ACC112 (cell line): ENCODE results near the gene AP5Z1.
"Not testable (repeated sequence)": the region's sequence is repeated elsewhere in the genome, so short reads cannot be mapped to it uniquely, and the experiment has no call there.

ENCODE experiments used
- H2AFZ ChIP-seq: fragments of 200-600 bp; sonication (generic); one replicate; pipeline ENCODE4 v1.6.0; 2017; ENCODE audit warnings: antibody characterized with exemption, low read length; ENCODE audit not compliant: unreplicated experiment
- H3K27ac ChIP-seq: fragments of 200-600 bp; sonication (generic); 2 replicates; pipeline ENCODE4 v1.5.1; 2014; ENCODE audit warnings: low read depth, mild to moderate bottlenecking, antibody characterized with exemption, low read length, moderate library complexity
- H3K27me3 ChIP-seq: fragments of 200-600 bp; sonication (generic); 2 replicates; pipeline ENCODE4 v1.6.1; 2014; ENCODE audit warnings: mild to moderate bottlenecking, antibody characterized with exemption, low read length, moderate library complexity, mixed read lengths; ENCODE audit not compliant: insufficient read depth
- H3K36me3 ChIP-seq: fragments of 200-600 bp; sonication (generic); 2 replicates; pipeline ENCODE4 v1.6.1; 2016; ENCODE audit warnings: mild to moderate bottlenecking, antibody characterized with exemption, low read length, moderate library complexity, mixed read lengths; ENCODE audit not compliant: insufficient read depth
- H3K4me1 ChIP-seq: fragments of 200-600 bp; sonication (generic); one replicate; pipeline ENCODE4 v1.6.1; 2016; ENCODE audit warnings: low read length, mixed read lengths; ENCODE audit not compliant: insufficient read depth, unreplicated experiment, control insufficient read depth
- H3K4me3 ChIP-seq: fragments of 200-600 bp; sonication (generic); 2 replicates; pipeline ENCODE4 v1.5.1; 2014; ENCODE audit warnings: mild to moderate bottlenecking, low read depth, low read length
- H3K79me2 ChIP-seq: fragments of 200-600 bp; sonication (generic); one replicate; pipeline ENCODE4 v1.6.0; 2016; ENCODE audit warnings: low read length; ENCODE audit not compliant: control insufficient read depth, unreplicated experiment, insufficient read depth

Gene AP5Z1

DNA sequence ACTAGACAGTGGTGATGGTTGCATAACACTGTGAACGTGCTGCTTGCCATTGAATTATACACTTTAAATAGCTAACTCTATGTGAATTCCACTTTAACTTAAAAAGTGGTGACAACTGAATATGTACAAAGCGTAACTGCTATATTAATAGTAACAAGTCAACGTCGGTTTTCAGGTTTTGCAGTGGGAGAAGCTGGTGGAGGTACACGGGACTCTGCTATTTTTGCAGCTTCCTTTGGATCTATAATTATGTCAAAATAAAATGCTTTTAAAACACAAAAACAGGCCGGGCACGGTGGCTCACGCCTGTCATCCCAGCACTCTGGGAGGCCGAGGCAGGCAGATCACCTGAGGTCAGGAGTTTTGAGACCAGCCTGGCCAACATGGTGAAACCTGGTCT is 21.0 kb downstream of the AP5Z1 start:
- no peaks in the 10 kb centered on the region for H3K79me2 ChIP-seq
- peaks cover 12% of the 10 kb centered on the region; the same call in 1 of the 2 replicates for H3K36me3 ChIP-seq
- H3K27me3 ChIP-seq: no peaks in the 10 kb centered on the region
- no peaks in the 10 kb centered on the region for H3K4me1 ChIP-seq
- no peak overlapping the region for H2AFZ ChIP-seq
- H3K4me3 ChIP-seq: no peak overlapping the region
- H3K27ac ChIP-seq: no peak overlapping the region

DNA sequence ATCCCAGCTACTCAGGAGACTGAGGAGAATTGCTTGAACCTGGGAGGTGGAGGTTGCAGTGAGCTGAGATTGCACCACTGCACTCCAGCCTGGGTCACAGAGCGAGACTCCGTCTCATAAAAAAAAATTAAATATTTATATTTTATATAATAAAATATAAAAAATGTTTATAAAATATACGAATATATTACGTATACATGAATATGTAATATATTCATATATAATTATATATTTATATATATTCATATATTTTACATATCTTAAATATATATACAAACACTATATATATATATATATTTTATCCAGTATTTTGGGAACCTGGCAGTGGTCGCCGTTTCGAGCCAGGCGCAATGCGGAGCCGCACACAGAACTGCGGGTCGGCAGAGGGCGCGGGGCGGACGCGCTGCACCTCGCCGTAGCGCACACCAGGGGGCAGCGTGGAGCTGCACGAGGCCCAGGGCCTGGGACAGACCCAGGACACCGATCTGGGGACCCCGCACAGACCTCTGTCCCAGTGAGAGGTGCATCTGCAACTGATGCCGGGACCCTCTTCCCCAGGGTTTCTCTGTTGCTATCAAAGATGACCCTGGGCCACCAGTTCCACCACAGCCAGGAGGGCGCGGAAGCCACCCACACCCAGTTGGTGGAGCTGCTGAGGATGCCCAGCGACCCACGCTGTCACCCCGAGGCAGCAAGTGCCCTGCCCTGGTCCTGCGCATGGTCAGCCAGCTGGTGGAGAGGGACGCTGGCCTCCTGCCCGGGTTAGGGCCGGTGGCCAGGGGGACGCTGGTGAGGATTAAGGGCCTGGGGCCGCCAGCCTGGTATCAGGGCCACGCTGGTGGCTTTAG is 22.7 kb downstream of the AP5Z1 start:
- Histone ChIP-seq H3K4me1 (no peaks in the 10 kb centered on the region), H3K4me3 (no peak overlapping the region), H3K79me2 (no peaks in the 10 kb centered on the region), H3K27me3 (no peaks in the 10 kb centered on the region), H3K27ac (no peak overlapping the region), H2AFZ (no peak overlapping the region), H3K36me3 (no peaks in the 10 kb centered on the region)

DNA sequence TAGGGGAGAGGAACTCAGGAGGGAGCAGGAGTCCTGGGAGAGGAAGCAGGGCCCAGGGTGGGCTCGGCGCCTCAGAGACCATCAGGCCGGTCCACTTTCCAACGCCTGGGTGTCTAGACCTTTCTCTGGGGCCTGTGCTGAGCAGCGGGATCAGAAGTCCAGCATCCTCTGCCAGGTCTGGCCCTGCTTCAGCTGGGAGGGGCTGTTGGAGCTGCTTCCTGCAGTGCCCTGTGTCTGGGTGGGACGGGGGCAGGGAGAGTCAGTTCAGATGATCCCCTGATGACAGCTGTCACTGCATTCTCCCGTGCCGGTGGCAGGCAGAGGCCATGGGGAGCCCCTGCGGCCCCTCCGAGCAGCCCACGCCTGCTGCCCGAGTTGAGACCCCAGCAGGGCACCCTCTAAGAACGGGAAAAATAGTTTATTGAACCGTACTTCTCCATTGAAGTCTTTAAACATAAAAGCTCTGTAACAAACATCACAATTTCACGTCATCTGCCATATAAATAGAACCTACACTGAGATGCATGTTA is 23.3 kb downstream of the AP5Z1 start:
- H3K27ac ChIP-seq: no peak overlapping the region
- no peak overlapping the region for H2AFZ ChIP-seq
- H3K4me1 ChIP-seq: no peaks in the 10 kb centered on the region
- no peaks in the 10 kb centered on the region for H3K36me3 ChIP-seq
- no peaks in the 10 kb centered on the region for H3K79me2 ChIP-seq
- H3K27me3 ChIP-seq: no peaks in the 10 kb centered on the region
- H3K4me3 ChIP-seq: no peak overlapping the region

DNA sequence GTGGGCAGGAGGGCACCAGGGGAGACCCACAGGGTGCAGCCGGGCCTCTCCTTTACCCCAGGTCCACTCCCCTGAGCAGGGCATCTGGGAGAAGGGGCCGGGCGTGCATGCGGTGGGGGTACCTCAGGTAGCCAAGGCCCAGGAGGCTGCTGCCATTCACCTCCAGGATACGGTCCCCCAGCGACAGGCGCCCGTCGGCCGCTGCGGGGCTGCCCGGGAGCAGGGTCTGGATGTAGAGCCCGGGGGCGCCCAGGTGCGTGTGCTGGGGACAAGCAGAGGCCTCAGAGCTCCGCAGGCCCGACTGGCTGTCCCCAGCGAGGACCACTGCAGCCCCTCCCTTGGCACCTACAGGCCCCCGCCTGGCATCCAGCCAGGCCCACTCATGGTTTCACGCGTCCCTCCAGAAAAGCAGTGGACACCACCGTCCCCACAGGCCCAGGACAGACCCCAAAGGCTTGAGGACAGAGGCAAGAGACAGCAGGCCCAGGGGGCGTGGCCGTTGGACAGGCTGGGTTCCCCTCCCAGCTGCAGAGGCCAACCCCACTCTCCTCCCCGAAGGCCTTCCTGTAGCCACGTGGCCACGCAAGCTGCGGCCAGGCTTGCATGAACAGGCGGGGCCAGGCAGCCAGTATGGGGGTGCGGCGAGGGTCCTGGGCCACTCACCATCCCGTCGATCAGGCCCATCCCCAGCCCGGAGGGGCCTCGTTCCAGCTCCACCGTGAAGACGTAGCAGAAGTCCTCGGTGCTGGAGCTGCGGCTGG is 24.3 kb downstream of the AP5Z1 start:
- no peaks in the 10 kb centered on the region for H3K4me1 ChIP-seq
- no peak overlapping the region for H3K27ac ChIP-seq
- H2AFZ ChIP-seq: no peak overlapping the region
- H3K27me3 ChIP-seq: no peaks in the 10 kb centered on the region
- H3K79me2 ChIP-seq: no peaks in the 10 kb centered on the region
- H3K4me3 ChIP-seq: no peak overlapping the region
- no peaks in the 10 kb centered on the region for H3K36me3 ChIP-seq

DNA sequence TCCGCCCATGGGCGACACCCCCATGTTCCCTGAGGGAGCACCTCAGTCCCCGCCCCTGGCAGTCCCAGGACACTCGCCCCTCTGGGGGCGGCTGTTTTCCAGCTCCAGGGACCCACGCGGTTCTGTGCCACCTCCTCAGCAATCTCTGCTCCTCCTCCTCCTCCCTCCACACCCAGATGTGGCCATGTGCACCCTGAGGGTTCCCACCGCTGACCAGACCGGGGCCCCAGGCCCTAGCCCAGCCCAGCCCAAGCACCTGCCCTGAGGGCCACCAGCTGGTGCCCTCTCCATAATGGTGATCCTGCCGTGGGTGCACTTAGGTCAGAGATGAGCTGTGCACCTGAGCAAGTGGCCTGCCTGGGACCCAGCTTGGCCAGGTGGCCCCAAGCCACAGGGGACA is 25.1 kb downstream of the AP5Z1 start:
- H3K4me1 ChIP-seq: no peaks in the 10 kb centered on the region
- no peaks in the 10 kb centered on the region for H3K36me3 ChIP-seq
- H3K79me2 ChIP-seq: no peaks in the 10 kb centered on the region
- no peaks in the 10 kb centered on the region for H3K27me3 ChIP-seq
- no peak overlapping the region for H2AFZ ChIP-seq
- no peak overlapping the region for H3K27ac ChIP-seq
- no peak overlapping the region for H3K4me3 ChIP-seq

DNA sequence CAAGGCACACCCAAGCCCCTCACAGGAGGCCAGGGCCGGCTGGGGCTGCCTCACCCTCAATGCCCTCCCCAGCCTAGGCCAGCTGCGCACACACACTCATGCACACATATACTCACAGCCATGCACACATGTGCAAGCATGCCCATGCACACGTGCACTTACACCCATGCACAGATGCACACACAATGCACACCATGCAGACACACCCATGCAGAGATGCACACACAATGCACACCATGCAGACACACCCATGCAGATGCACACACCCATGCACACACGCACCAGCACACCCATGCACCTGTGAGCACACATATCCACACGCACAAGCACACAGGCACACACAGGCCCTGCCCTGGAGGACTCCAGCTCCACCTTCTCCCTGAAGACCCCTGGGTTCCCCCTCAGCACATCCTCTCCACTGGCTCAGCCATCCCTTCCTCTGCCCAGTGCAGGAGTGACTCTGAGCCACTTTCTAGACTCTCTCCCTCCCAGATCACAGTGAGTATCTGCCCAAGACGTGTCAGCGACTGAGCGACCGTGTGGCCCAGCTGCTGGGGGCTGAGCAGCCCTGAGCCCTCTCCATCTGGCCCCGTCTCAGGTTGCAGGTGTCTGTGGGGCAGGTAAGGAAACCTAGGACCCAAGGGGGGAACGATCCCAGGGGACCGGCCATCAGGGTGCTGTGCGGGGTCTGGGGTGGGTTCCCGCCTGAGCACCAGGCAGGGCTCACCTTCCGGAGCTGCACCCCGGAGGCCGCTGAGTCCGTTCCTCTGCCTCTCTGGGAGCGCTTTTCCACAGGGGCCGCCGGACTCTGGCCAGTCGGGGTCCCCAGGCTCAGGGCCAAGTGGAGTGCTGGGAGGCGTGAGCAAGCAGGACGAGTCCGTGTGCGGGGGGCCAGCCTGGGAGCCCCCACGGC is 25.8 kb downstream of the AP5Z1 start:
- no peaks in the 10 kb centered on the region for H3K27me3 ChIP-seq
- no peak overlapping the region for H3K27ac ChIP-seq
- no peak overlapping the region for H2AFZ ChIP-seq
- no peak overlapping the region for H3K4me3 ChIP-seq
- no peaks in the 10 kb centered on the region for H3K36me3 ChIP-seq
- no peaks in the 10 kb centered on the region for H3K79me2 ChIP-seq
- no peaks in the 10 kb centered on the region for H3K4me1 ChIP-seq

DNA sequence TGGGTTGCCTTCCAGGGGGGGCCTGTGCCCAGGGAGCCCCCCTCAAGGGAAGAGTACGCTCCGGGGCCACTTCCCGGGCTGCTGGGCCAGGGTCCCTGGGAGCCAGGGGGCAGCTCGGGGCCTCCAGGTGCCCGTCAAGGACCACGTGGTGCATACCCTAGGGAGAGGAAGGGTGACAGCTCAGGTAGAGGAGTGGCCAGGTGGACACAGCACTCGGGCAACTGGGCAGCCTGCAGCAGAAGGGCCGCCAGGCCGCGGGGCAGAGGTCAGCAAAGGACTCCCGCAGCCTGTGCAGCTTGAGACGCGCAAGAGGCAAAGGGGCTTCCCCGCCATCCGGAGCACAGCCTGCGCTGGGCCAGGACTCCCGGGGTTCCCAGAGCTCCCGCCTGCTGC is 26.4 kb downstream of the AP5Z1 start:
- Histone ChIP-seq H3K27me3 (no peaks in the 10 kb centered on the region), H3K4me3 (no peak overlapping the region), H3K27ac (no peak overlapping the region), H3K36me3 (no peaks in the 10 kb centered on the region), H3K79me2 (no peaks in the 10 kb centered on the region), H2AFZ (no peak overlapping the region), H3K4me1 (no peaks in the 10 kb centered on the region)

DNA sequence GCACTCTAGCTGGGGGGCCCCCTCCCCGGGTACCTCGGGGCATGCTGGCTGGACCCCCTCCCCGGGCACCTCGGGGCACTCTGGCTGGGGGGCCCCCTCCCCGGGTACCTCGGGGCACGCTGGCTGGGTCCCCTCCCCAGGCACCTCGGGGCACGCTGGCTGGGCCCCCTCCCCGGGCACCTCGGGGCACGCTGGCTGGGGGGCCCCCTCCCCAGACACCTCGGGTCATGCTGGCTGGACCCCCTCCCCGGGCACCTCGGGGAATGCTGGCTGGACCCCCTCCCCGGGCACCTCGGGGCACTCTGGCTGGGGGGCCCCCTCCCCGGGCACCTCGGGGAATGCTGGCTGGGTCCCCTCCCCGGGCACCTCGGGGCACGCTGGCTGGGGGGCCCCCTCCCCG is 27.2 kb downstream of the AP5Z1 start:
- H3K36me3 ChIP-seq, H3K4me1 ChIP-seq, H3K4me3 ChIP-seq, H3K27me3 ChIP-seq, H2AFZ ChIP-seq, H3K79me2 ChIP-seq, H3K27ac ChIP-seq: not testable (repeated sequence)

DNA sequence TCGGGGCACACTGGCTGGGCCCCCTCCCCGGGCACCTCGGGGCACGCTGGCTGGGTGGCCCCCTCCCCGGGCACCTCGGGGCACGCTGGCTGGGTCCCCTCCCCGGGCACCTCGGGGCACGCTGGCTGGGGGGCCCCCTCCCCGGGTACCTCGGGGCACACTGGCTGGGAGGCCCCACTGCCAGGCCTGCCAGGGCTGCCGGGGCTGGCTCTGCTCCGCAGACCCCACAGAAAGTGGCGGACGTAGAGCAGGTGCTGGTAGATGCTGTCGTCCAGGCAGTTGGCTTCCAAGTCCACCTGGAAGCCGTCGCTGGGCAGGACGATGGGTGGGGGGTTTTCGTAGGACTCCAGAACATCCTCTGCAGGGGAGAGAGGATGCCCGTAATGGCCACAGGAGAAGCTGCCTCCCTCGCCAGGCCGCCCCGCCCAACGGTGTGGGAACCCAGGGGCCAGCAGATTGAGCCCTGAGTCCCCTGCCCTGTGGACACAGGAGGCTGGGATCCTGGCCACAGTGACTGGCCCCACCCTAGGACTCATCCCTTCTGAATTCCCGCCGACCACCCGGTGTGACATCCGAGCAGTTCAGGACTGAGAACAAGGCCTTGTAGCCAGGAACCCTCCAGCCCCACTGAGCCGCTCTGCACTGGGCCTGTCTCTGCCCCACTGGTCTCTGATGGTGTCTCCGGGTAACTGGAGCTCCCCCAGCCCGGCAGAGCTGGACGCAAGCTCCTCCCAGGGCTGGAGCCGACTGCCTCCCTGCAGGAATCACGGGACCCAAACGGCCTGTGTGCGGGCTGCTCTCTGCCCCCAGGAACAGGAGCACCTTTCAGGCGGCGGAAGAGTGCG is 28.2 kb downstream of the AP5Z1 start:
- no peaks in the 10 kb centered on the region for H3K27me3 ChIP-seq
- H2AFZ ChIP-seq: no peak overlapping the region
- no peaks in the 10 kb centered on the region for H3K36me3 ChIP-seq
- H3K79me2 ChIP-seq: no peaks in the 10 kb centered on the region
- H3K4me3 ChIP-seq: no peak overlapping the region
- no peak overlapping the region for H3K27ac ChIP-seq
- no peaks in the 10 kb centered on the region for H3K4me1 ChIP-seq
